GM21390 (cell line): ENCODE results near the gene ZNRF4.
"Not testable (repeated sequence)": the region's sequence is repeated elsewhere in the genome, so short reads cannot be mapped to it uniquely, and the experiment has no call there.

Source experiments
- ATAC-seq: cut with Tn5 transposase; IDR thresholded peaks from one replicate; pipeline ENCODE4 v1.9.1; 2021; ENCODE audit not compliant: unreplicated experiment

Gene ZNRF4

GRCh38 chr19:5455367-5456129 is at the start of gene ZNRF4:
Gene ZNRF4, plus strand, starts transcription at chr19:5455417. Its CDS starts 75 bp downstream, at chr19:5455492.
- ATAC-seq: no peak

- ATAC-seq: not testable (repeated sequence)
Measured at GRCh38 chr19:5406198-5406597, 49.0 kb upstream of the ZNRF4 start.

GRCh38 chr19:5406816-5407215 is 48.4 kb upstream of the ZNRF4 start:
- ATAC-seq: no peak

- ATAC-seq: no peak
Measured at GRCh38 chr19:5407356-5407755, 47.9 kb upstream of the ZNRF4 start.

GRCh38 chr19:5417495-5418436 is 37.5 kb upstream of the ZNRF4 start:
- no peak for ATAC-seq

GRCh38 chr19:5418677-5419076 is 36.5 kb upstream of the ZNRF4 start:
- ATAC-seq: no peak

- ATAC-seq: no peak
Measured at GRCh38 chr19:5420953-5421352, 34.3 kb upstream of the ZNRF4 start.

- ATAC-seq: no peak
Measured at GRCh38 chr19:5423567-5424125, 31.6 kb upstream of the ZNRF4 start.

GRCh38 chr19:5424192-5424973 is 30.8 kb upstream of the ZNRF4 start:
- ATAC-seq: no peak

- no peak for ATAC-seq
Measured at GRCh38 chr19:5425260-5425659, 30.0 kb upstream of the ZNRF4 start.

GRCh38 chr19:5430237-5430636 is 25.0 kb upstream of the ZNRF4 start:
- no peak for ATAC-seq

- ATAC-seq: no peak
Measured at GRCh38 chr19:5432687-5433086, 22.5 kb upstream of the ZNRF4 start.

GRCh38 chr19:5434351-5434917 is 20.8 kb upstream of the ZNRF4 start:
- ATAC-seq: no peak

GRCh38 chr19:5434970-5435641 is 20.1 kb upstream of the ZNRF4 start:
- no peak for ATAC-seq

- no peak for ATAC-seq
Measured at GRCh38 chr19:5435642-5436017, 19.6 kb upstream of the ZNRF4 start.

- ATAC-seq: no peak
Measured at GRCh38 chr19:5436106-5436947, 18.9 kb upstream of the ZNRF4 start.

- ATAC-seq: no peak
Measured at GRCh38 chr19:5436948-5437306, 18.3 kb upstream of the ZNRF4 start.

GRCh38 chr19:5438756-5439155 is 16.5 kb upstream of the ZNRF4 start:
- ATAC-seq: not testable (repeated sequence)

- no peak for ATAC-seq
Measured at GRCh38 chr19:5439452-5439851, 15.8 kb upstream of the ZNRF4 start.
